ENCODE data around the gene PAPLN.
A peak's percentile ranks its signal among the peaks of the same experiment; 100 is the strongest.

PAPLN gene

GRCh38 chr14:73245480-73246325 is 8.4 kb downstream of the PAPLN start:
- peak; percentile 49 for DNase-seq (ENCODE audit: low read depth)

DNA sequence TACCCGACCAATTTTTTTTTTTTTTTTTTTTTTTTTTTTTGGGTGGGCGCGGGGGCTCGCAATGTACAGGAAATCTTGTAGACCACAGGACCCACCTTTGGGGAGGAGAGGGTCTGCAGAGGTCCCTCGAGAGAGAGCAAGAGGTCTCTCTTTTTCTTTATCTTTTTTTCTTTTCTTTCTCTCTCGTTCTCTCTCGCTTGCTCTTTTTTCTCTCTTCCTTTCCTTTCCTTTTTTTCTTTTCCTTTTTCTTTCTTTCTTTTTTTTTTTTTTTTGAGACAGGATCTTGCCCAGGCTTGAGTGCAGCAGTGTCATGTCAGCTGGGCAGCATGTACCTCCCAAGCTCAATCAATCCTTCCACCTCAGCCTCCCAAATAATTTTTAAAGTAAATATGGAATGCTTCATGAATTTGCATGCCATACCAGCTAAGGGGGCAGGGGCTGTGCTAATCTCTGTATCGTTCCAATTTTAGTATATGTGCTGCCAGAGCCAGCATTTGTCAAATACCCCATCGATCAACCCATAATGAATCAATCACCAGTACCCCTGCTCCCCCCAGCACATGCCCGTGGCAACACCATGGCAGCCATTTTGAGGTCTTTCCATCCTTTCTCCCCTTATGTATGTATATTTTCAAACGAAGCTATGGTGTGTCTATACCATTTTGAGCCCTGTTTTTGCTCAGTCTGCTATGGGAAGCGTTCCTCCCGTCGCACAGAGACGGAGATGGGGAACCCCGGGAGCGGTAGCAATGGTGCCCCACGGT is 9.3 kb downstream of the PAPLN start:
- no peak for DNase-seq (ENCODE audit: low read depth)

DNA sequence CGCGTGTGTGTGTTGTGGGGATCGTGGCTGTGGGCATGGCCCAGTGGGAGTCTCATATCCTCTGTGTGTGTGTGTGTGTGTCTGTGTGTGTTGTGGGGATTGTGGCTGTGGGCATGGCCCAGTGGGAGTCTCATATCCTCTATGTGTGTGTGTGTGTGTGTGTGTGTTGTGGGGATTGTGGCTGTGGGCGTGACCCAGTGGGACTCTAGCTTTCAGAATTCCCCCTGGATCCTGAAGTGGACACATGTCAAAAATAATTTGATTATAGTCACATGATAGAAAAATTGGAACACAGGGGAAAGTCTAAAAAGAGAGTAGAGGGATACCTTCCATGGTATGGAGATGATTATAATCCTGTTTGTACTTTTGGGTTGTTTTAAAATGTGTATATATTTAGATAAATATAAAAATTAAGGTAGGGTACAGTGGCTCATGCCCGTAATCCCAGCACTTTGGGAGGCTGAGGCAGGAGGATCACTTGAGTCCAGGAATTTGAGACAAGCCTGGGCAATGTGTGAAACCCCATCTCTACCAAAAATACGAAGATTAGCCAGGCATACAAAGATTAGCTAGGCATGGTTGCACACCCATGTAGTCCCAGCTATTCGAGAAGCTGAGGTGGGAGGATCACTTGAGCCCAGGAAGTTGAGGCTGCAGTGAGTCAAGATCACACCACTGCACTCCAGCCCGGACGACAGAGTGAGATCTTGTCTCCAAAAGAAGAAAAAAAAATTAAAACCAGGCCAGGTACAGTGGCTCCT is 11.0 kb downstream of the PAPLN start:
- DNase-seq (ENCODE audit: low read depth) = peak; percentile 62

GRCh38 chr14:73249108-73249507 is 11.8 kb downstream of the PAPLN start:
- no peak for DNase-seq (ENCODE audit: low read depth)

DNA sequence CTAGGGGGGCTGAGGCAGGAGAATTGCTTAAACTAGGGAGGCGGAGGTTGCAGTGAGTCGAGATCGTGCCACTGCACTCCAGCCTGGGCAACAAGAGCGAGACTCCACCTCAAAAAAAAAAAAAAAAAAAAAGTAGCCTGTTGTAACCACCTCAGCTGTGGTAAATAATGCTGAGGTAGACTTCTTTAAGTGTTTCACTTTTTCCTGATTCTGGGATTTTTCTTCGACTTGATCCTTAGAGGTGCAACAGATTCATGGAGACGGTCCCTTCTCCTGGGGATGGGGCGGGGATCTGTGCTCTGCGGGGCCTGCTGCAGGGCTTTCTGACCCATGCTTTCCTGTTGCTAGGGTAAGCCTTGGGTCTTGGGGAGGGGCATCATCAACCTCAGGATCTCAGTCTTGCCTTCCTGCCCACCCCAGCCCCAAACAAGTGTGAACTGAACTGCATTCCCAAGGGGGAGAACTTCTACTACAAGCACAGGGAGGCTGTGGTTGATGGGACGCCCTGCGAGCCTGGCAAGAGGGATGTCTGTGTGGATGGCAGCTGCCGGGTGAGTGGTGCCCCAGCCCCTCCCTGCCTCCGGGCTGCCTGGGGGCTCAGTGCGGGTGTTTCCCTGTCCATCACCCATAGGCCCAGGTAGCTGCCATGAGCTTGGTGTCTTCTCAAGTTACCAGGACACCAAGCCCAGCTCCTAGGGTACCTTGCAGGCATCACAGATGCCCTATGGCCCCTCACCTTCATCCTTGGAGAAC is 12.4 kb downstream of the PAPLN start:
- DNase-seq (ENCODE audit: low read depth) = no peak

DNA sequence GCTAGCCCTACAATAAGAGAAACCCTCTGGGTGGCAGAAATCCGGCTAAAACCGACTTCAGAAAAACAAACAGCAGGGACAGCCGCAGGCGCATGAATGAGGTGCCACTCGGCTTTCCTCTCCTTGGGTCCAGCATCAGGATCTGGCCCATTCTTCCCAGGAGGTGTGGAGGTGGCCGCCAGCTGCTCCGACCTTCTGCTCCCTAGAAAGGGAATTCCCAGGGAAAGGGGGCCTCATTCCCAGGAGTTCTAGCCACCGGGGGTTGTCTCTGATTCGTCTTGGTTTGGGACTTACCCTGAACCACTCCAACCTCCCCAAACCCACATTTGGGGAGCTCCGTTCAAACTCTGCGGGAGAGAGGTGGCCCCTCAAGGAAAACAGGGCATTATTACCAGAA is 13.0 kb downstream of the PAPLN start:
- no peak for DNase-seq (ENCODE audit: low read depth)

DNA sequence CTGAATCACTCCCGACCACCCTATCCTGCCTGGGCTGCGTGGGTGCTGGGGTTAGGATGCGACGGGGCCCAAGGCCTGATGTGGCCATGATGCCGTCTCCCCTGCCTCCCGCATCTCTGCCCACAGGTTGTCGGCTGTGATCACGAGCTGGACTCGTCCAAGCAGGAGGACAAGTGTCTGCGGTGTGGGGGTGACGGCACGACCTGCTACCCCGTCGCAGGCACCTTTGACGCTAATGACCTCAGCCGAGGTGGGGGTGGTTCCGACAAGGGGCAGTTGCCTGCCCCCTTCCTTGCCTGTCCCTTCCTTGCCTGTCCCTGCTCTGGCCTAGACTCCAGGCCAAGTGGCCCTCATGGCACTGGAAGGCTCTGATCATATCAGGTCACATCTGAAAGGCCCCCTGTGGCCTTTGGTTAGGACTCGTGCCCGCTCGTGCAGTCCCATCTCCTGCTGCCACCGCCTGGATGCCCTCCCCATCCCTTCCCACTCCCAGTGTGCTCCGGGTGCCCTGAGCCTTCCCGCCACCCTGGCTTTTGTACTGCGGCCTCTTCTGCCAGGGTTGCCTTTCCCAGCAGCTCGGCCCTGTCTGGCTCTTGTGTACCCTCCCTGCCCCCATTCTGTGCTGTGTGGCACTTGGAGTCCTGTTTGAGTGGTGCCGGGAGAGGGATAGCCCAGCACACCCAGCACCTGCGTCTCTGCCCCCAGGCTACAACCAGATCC is 13.6 kb downstream of the PAPLN start:
- DNase-seq (ENCODE audit: low read depth) = no peak

- no peak for DNase-seq (ENCODE audit: low read depth)
Observed at GRCh38 chr14:73251516-73252215, 14.4 kb downstream of the PAPLN start.

- no peak for DNase-seq (ENCODE audit: low read depth)
Observed at GRCh38 chr14:73252491-73253322, 15.4 kb downstream of the PAPLN start.

DNA sequence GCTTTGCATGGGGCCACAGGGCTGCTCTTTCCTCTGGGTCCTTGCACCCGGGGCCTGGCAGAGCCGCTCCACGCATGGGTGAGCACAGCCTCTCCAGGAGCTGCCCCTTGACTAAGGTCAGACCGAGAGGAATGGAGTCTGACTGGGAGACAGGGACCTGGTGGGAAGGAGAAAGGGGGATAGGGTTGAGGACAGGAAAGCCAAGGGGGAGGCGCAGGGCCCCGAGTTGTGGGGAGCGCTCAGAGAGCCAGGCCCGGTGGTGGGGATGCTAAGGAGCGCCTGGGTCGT is 16.0 kb downstream of the PAPLN start:
- DNase-seq (ENCODE audit: low read depth) = no peak

GRCh38 chr14:73253721-73254120 is 16.4 kb downstream of the PAPLN start:
- DNase-seq (ENCODE audit: low read depth) = no peak

DNA sequence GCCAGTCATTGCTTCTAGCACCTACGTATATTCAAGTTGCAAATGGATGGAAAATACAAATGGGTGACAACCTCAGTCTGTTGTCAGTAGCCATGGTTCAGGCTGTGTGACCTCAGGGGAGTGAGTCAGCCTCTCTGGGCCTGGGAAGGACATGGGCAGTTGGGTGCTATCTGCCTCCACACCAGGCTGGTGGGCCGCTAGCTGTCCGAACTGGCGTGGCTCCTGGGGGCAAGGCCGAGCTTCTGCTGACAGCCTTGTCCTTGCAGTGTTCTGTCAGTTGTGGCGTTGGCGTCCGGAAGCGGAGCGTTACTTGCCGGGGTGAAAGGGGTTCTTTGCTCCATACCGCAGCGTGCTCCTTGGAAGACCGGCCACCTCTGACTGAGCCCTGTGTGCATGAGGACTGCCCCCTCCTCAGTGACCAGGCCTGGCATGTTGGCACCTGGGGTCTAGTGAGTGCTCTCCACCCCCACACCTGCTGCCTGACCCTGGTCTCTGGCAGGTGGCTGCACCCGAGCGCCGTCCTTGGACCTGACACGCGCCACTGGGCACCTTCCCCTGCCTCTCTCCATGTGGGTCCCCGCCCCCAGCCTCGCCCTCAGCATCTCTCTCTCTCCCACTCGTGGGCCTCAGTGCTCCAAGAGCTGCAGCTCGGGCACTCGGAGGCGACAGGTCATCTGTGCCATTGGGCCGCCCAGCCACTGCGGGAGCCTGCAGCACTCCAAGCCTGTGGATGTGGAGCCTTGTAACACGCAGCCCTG is 17.1 kb downstream of the PAPLN start:
- DNase-seq (ENCODE audit: low read depth) = no peak

- no peak for DNase-seq (ENCODE audit: low read depth)
Observed at GRCh38 chr14:73255005-73255400, 17.7 kb downstream of the PAPLN start.

DNA sequence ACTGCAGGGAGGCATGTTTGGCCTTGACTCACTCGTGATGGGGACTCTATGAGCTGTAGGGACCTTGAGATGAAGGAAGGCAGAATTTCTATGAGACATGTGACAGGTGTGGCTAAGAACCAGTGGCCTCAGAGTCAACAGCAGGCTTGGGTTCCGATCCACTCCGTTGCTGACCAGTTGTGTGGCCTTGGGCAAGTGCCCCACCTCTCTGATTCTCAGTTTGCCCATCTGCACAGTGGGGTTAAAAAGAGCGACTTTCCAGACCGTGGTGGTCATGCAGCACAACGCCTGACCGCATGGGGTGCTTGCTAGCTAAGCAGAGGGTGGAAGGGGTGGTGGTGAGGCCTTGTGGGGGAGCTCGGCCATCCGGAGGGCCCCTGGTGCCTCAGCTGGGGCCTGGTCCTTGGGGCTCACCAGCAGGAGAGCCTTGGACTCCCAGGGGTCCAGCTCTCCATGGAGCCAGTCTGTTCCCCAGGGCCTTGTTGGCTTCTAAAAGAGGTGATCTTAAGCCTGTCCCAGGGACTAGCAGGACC is 18.5 kb downstream of the PAPLN start:
- DNase-seq (ENCODE audit: low read depth) = no peak

DNA sequence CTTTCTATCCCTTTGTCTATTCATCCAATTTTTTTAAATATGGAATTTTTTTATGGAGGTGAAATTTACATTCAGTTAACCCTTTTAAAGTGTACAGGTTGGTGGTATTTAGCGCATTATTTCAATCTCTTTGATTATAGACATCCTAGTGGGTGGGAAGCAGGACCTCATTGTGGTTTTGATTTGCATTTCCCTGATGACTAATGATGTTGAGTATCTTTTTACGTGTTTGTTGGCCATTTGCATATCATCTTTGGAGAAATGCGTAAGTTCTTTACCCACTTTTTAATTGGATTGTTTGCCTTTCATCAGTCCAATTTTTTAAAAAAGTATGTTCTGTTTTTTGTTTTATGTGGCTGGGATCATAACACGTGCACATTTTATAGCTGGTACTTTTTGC is 20.8 kb downstream of the PAPLN start:
- no peak for DNase-seq (ENCODE audit: low read depth)

GRCh38 chr14:73258845-73259611 is 21.7 kb downstream of the PAPLN start:
- DNase-seq (ENCODE audit: low read depth) = no peak

DNA sequence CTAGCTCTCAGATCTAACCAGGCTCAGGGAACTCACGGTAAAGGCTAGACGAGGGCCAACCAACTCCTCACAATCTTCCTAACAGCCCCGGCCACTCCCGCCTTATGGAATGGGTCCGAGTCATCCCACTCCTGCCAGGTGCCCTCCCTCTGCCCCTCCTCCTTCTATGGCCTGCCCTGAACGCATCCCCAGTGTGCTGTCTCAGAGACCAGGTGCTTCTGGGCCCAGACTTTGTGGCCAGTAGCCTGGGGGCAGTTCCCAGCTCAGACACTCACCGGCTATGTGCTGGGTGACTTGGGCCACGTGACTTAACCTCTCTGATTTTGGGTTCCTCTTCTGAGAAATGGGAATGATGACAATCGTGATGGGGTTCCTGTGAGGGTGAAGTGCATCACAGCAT is 22.5 kb downstream of the PAPLN start:
- DNase-seq (ENCODE audit: low read depth) = no peak

- no peak for DNase-seq (ENCODE audit: low read depth)
Observed at GRCh38 chr14:73260574-73260973, 23.3 kb downstream of the PAPLN start.

Measured in iris pigment epithelial cell (primary cell).